Endodermal cell (in vitro differentiated cells): ENCODE data around the gene CIC. TPM values are rescaled to one million over a fixed set of nuclear protein-coding genes. Genes with fewer than 3 reads are reported as not detected.
A peak's percentile ranks its signal among the peaks of the same experiment; 100 is the strongest.

ENCODE experiments used
- DNase-seq: peaks from one replicate; pipeline ENCODE4 v3.0.0-alpha.2; 2017
- H3K27ac ChIP-seq: 2 replicates; pipeline ENCODE4 v1.5.1; 2013; ENCODE audit warnings: mild to moderate bottlenecking, low read depth, low read length, moderate library complexity
- H3K27me3 ChIP-seq: 2 replicates; pipeline ENCODE4 v1.6.1; 2013; ENCODE audit warnings: mild to moderate bottlenecking, low read length, moderate library complexity; ENCODE audit not compliant: insufficient read depth, control insufficient read depth, poor library complexity, severe bottlenecking
- H3K36me3 ChIP-seq: 2 replicates; pipeline ENCODE4 v1.7.0; 2013; ENCODE audit warnings: mild to moderate bottlenecking, low read length, moderate library complexity; ENCODE audit not compliant: control insufficient read depth, insufficient read depth
- H3K4me1 ChIP-seq: one replicate; pipeline ENCODE4 v1.7.0; 2013; ENCODE audit warnings: low read length; ENCODE audit not compliant: control insufficient read depth, insufficient read depth
- H3K4me3 ChIP-seq: 2 replicates; pipeline ENCODE4 v1.5.1; 2013; ENCODE audit warnings: mild to moderate bottlenecking, low read length, moderate library complexity
- H3K9ac ChIP-seq: 2 replicates; pipeline ENCODE4 v1.6.1; 2013; ENCODE audit warnings: mild to moderate bottlenecking, low read length, moderate library complexity; ENCODE audit not compliant: poor library complexity, severe bottlenecking; ENCODE audit errors: extremely low read depth
- H3K9me3 ChIP-seq: 2 replicates; pipeline ENCODE4 v1.6.1; 2013; ENCODE audit warnings: mild to moderate bottlenecking, low read length, moderate library complexity; ENCODE audit not compliant: control insufficient read depth
- H3K27ac Mint-ChIP-seq: 2 replicates; pipeline ENCODE4 v1.8.0; 2020; ENCODE audit warnings: mixed read lengths
- H3K27me3 Mint-ChIP-seq: 2 replicates; pipeline ENCODE4 v1.8.0; 2021; ENCODE audit warnings: mild to moderate bottlenecking, mixed read lengths; ENCODE audit not compliant: insufficient read depth
- H3K36me3 Mint-ChIP-seq: 2 replicates; pipeline ENCODE4 v1.8.0; 2020; ENCODE audit warnings: low read depth, mixed read lengths
- H3K4me1 Mint-ChIP-seq: 2 replicates; pipeline ENCODE4 v1.8.0; 2020; ENCODE audit warnings: mixed read lengths
- H3K4me3 Mint-ChIP-seq: 2 replicates; pipeline ENCODE4 v1.8.0; 2020; ENCODE audit warnings: mild to moderate bottlenecking, moderate library complexity, mixed read lengths
- H3K9me3 Mint-ChIP-seq: 2 replicates; pipeline ENCODE4 v1.8.0; 2020; ENCODE audit warnings: mild to moderate bottlenecking, mixed read lengths
- WGBS, 2 experiments: methylation state at CpG; one replicate each; pipeline versions ENCODE4 v1.1.5 to v1.1.7; 2013; ENCODE audit warnings: missing lambda C conversion rate in 2 of 2, mixed read lengths in 1 of 2; ENCODE audit not compliant: insufficient coverage in 1 of 2, insufficient read length in 1 of 2; 5-methylcytosine and 5-hydroxymethylcytosine counted together
- total RNA-seq, 2 donors: library from RNA; stranded (reverse); fragmentation: NEBNext Ultra II Directional in 1 of 2; extraction: Animal tissue kit (Norgen Biotek cat#: 25700) in 1 of 2; gene quantifications; 2 replicates in 1 of 2; 3 replicates in 1 of 2; pipeline ENCODE4 v1.2.1, GENCODE V29; 2021
- TF ChIP-seq, protein P1 (sequence below): fragments of 200-600 bp; sonication (generic); conservative IDR thresholded peaks from 2 replicates; pipeline ENCODE4 v1.5.0; 2021; ENCODE audit warnings: antibody characterized with exemption, mild to moderate bottlenecking

CIC gene
- total RNA-seq, 2 donors from 2014 or later, result 48.6 to 57.6 TPM

GRCh38 chr19:42276821-42277220 is 7.8 kb downstream of the CIC start:
- TF ChIP-seq, protein P1, sequence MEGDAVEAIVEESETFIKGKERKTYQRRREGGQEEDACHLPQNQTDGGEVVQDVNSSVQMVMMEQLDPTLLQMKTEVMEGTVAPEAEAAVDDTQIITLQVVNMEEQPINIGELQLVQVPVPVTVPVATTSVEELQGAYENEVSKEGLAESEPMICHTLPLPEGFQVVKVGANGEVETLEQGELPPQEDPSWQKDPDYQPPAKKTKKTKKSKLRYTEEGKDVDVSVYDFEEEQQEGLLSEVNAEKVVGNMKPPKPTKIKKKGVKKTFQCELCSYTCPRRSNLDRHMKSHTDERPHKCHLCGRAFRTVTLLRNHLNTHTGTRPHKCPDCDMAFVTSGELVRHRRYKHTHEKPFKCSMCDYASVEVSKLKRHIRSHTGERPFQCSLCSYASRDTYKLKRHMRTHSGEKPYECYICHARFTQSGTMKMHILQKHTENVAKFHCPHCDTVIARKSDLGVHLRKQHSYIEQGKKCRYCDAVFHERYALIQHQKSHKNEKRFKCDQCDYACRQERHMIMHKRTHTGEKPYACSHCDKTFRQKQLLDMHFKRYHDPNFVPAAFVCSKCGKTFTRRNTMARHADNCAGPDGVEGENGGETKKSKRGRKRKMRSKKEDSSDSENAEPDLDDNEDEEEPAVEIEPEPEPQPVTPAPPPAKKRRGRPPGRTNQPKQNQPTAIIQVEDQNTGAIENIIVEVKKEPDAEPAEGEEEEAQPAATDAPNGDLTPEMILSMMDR, result no peak
- Mint-ChIP-seq H3K36me3 (peaks cover 19% of the 10 kb centered on the region), H3K9me3 (no peaks in the 10 kb centered on the region), H3K27ac (no peak overlapping the region), H3K4me1 (peaks cover 17% of the 10 kb centered on the region), H3K4me3 (no peak overlapping the region), H3K27me3 (no peaks in the 10 kb centered on the region)
- 94 to 97% methylated on average over 2 to 4 of the region's 4 CpGs for WGBS, 2 experiments
- no peak for DNase-seq
- peaks cover 16% of the 10 kb centered on the region for H3K36me3 ChIP-seq
- H3K27ac ChIP-seq, result no peak overlapping the region
- no peak overlapping the region for H3K9ac ChIP-seq
- peaks cover 7% of the 10 kb centered on the region for H3K4me1 ChIP-seq
- H3K4me3 ChIP-seq, result no peak overlapping the region
- no peaks in the 10 kb centered on the region for H3K27me3 ChIP-seq
- no peaks in the 10 kb centered on the region for H3K9me3 ChIP-seq

DNA sequence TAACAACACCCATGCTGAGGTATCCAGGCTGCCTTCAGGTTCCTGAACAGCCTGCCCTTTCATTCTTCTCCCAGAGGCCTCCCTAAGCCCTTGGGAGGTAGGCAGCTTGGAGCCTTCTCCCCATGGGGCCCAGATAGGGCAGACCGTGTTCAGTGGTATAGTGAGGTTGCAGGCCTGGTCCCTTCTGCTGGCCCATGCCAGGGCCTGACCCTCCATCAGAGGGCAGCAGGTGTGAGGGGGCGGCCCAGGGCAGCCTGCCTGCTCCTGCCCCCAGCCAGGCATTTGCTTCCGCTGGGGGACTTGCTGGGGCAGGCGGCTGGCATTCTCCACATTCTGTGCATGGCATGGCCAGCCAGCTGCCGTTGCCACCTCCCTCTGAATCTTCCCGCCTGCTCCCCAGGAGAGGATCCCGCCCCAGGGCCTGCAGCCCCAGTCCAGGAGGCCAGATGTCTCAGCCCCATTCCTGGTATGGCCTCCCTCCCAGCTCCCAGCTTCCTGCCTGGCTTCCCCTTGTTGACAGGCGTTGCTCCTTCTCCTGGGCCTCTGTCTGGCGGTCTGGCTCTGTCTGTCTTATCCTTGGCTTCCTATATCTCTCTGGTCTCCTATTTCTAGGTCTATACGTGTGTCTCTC is 8.9 kb downstream of the CIC start:
- Mint-ChIP-seq H3K4me1 (peaks cover 25% of the 10 kb centered on the region), H3K4me3 (no peak overlapping the region), H3K27me3 (no peaks in the 10 kb centered on the region), H3K9me3 (no peaks in the 10 kb centered on the region), H3K27ac (no peak overlapping the region), H3K36me3 (peaks cover 19% of the 10 kb centered on the region)
- Histone ChIP-seq H3K4me1 (peaks cover 15% of the 10 kb centered on the region), H3K9me3 (no peaks in the 10 kb centered on the region), H3K36me3 (peaks cover 16% of the 10 kb centered on the region), H3K4me3 (no peak overlapping the region), H3K27me3 (no peaks in the 10 kb centered on the region), H3K27ac (no peak overlapping the region), H3K9ac (no peak overlapping the region)
- WGBS, 2 experiments, result 87 to 91% methylated on average over 8 to 10 of the region's 10 CpGs
- DNase-seq, result peak; percentile 57
- TF ChIP-seq, protein P1, result peak; percentile 31

DNA sequence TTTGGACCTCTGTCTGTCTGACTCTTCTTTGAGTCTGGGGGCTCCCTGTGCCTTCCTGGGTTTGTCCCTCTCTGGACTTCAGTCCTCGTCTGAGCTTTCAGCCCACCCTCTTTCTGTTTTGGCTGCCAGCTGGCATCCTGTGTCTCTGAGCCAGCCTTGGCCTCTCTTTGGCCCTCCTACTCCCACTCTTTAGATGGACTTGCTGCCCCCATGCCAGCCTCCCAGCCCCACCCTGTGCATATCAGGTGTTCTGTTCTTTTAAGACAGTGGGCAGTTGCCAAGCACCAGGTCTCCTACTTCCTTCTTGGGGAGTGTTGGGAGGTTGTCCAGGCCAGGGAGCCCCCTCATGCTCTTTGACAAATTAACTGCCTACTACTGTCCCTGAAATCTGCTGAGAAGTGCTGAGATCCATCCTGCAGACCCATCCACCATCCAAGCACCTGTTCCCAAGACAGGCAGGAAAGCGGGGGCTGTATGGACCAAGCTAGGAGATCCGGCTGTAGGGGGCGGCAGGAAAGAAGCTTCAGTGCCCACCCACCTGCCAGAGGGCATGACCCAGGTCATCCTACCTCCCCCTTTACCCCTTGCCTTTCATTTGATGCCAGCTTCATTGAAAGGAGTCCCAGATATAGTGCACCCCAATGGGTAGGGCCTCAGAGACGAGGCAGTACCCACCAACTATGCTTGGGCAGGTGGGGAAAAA is 9.6 kb downstream of the CIC start:
- no peaks in the 10 kb centered on the region for H3K9me3 ChIP-seq
- H3K4me3 ChIP-seq, result no peak overlapping the region
- H3K4me3 Mint-ChIP-seq, result no peak overlapping the region
- H3K27ac ChIP-seq, result no peak overlapping the region
- peaks cover 25% of the 10 kb centered on the region for H3K4me1 Mint-ChIP-seq
- H3K9me3 Mint-ChIP-seq, result no peaks in the 10 kb centered on the region
- peaks cover 16% of the 10 kb centered on the region for H3K36me3 ChIP-seq
- H3K27ac Mint-ChIP-seq, result no peak overlapping the region
- H3K36me3 Mint-ChIP-seq, result peaks cover 15% of the 10 kb centered on the region
- DNase-seq, result no peak
- 83 to 93% methylated on average over 2 to 5 of the region's 5 CpGs for WGBS, 2 experiments
- TF ChIP-seq, protein P1, result no peak
- H3K27me3 Mint-ChIP-seq, result no peaks in the 10 kb centered on the region
- H3K9ac ChIP-seq, result no peak overlapping the region
- no peaks in the 10 kb centered on the region for H3K27me3 ChIP-seq
- H3K4me1 ChIP-seq, result peaks cover 15% of the 10 kb centered on the region
